Measurements from ENCODE around the gene CLDN6.

DNA sequence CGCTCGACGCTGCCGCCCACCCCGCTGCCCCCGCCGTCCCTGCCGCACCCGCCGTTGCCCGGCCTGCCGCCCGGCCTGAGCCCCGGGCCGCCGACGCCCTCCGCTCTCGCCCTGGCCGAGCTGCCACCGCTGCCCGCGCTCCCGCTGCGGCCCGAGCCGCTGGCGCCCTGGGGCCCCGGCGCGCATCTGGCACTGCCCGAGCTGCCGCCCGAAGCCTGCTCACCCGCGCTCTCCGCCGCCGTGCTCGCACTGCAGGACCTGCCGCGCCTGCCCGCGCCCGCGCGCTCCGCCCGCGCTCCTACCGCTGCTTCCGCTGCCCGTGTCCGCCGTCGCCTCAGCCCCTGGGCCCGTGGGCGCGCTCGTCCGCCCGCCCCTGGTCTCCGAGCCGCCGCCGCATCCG lies 13.7 kb downstream of the CLDN6 start:
- TF ChIP-seq YY1 (IDR thresholded peaks at IDR 0.05; ENCODE audit: insufficient read depth, insufficient read length), result no peak
- TF ChIP-seq ZNF274 (IDR thresholded peaks at IDR 0.05; ENCODE audit: low read depth, low read length), result no peak
- TF ChIP-seq SUZ12 (IDR thresholded peaks at IDR 0.05; ENCODE audit: extremely low read depth, insufficient read depth, insufficient read length), result no peak

Data from NT2/D1 (cell line).